ENCODE data around the gene ABI2.

ABI2 gene

DNA sequence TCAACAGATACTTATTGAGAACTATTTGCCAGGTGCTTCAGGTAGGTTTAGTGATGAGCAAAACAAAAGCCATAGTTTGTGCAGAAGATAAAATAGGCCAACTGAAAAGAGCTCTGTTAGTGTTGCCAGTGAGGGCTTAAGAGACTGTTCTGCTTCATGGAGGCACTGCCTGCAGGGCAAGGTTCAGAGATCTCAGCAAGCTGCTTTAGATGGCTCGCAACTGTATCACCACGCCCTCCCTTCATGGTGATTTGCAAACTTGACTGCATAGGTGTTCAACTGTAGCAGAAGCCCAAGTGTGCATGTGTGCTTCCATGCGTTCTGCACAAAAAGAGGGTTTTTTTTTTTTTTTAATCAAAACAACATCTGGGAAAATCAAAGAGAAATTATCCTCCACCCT is 122.4 kb downstream of the ABI2 start:
- H3K4me3 ChIP-seq (ENCODE audit: low read depth, low read length): no peak overlapping the region
- TF ChIP-seq CTCF (IDR thresholded peaks at IDR 0.05; ENCODE audit: low read depth, low read length, missing control alignments): no peak
- no peak for DNase-seq (ENCODE audit: low read depth)
- in situ Hi-C loops (cut with HindIII; ENCODE audit: low sequenced_read_pairs): no loop called here

- no peak overlapping the region for H3K4me3 ChIP-seq (ENCODE audit: low read depth, low read length)
- in situ Hi-C loops (cut with HindIII; ENCODE audit: low sequenced_read_pairs): no loop called here
- TF ChIP-seq CTCF (IDR thresholded peaks at IDR 0.05; ENCODE audit: low read depth, low read length, missing control alignments): no peak
- no peak for DNase-seq (ENCODE audit: low read depth)
Observed at GRCh38 chr2:203451011-203451410, 122.8 kb downstream of the ABI2 start.

- H3K4me3 ChIP-seq (ENCODE audit: low read depth, low read length): no peak overlapping the region
- DNase-seq (ENCODE audit: low read depth): no peak
- in situ Hi-C loops (cut with HindIII; ENCODE audit: low sequenced_read_pairs): no loop called here
- no peak for TF ChIP-seq CTCF (IDR thresholded peaks at IDR 0.05; ENCODE audit: low read depth, low read length, missing control alignments)
Observed at GRCh38 chr2:203451689-203452088, 123.5 kb downstream of the ABI2 start.

GRCh38 chr2:203453858-203454451 is 125.8 kb downstream of the ABI2 start:
- in situ Hi-C loops (cut with HindIII; ENCODE audit: low sequenced_read_pairs): no loop called here
- peak; percentile 55 for DNase-seq (ENCODE audit: low read depth)
- TF ChIP-seq CTCF (IDR thresholded peaks at IDR 0.05; ENCODE audit: low read depth, low read length, missing control alignments): peak; percentile 70
- H3K4me3 ChIP-seq (ENCODE audit: low read depth, low read length): no peak overlapping the region

DNA sequence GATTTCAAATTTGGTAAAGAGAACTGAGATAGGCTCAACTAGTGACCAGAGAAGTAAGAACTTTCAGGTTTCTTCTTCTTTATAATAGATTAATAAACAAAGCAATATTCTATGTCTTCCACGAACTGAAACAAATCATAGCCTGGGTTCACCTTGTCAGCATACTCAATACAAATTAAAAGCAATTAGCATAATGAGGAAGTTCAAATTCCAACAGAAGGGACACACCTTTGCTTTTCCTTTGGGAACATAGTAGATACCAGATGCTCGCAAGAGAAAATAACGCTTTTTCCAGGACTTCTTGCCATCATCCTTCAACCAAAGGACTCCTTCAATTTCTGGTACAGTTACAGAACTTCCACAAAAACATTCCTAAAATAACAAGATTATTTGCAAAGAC is 127.0 kb downstream of the ABI2 start:
- in situ Hi-C loops (cut with HindIII; ENCODE audit: low sequenced_read_pairs): no loop called here
- DNase-seq (ENCODE audit: low read depth): no peak
- H3K4me3 ChIP-seq (ENCODE audit: low read depth, low read length): no peak overlapping the region
- no peak for TF ChIP-seq CTCF (IDR thresholded peaks at IDR 0.05; ENCODE audit: low read depth, low read length, missing control alignments)

- no peak overlapping the region for H3K4me3 ChIP-seq (ENCODE audit: low read depth, low read length)
- no peak for DNase-seq (ENCODE audit: low read depth)
- in situ Hi-C loops (cut with HindIII; ENCODE audit: low sequenced_read_pairs): no loop called here
- no peak for TF ChIP-seq CTCF (IDR thresholded peaks at IDR 0.05; ENCODE audit: low read depth, low read length, missing control alignments)
Observed at GRCh38 chr2:203461746-203462145, 133.6 kb downstream of the ABI2 start.

Data from astrocyte of the cerebellum (primary cell).